HEK293 (cell line): Measurements from ENCODE around the gene HP1BP3.

ENCODE experiments used
- CTCF ChIA-PET: fragments of 350-600 bp; formaldehyde crosslinking; extraction: SDS; loops from one replicate; lab custom pipeline; 2021; ENCODE audit warnings: antibody characterized with exemption; lab: Yijun Ruan, JAX
- POLR2A ChIA-PET: fragments of 300-600 bp; formaldehyde crosslinking; extraction: SDS; loops from one replicate; lab custom pipeline; 2020; ENCODE audit warnings: antibody characterized with exemption, inconsistent platforms; lab: Yijun Ruan, JAX
- H3K27ac ChIP-seq: fragments of 200-500 bp; sonication (Bioruptor generic); 2 replicates; pipeline ENCODE4 v1.5.1; 2014; ENCODE audit warnings: low read depth, low read length, control low read depth, inconsistent platforms; ENCODE audit errors: extremely low read depth
- H3K36me3 ChIP-seq, 2 experiments: fragments of 200-500 bp in 1 of 2; sonication (Bioruptor generic) in 1 of 2; 1 replicate in 1 of 2; 2 replicates in 1 of 2; pipeline ENCODE4 v1.5.1; 2014 to 2017; ENCODE audit warnings: inconsistent platforms in 2 of 2, low read length in 2 of 2; ENCODE audit not compliant: control insufficient read depth in 2 of 2, insufficient read depth in 1 of 2
- H3K4me1 ChIP-seq: fragments of 200-500 bp; sonication (Bioruptor generic); 2 replicates; pipeline ENCODE4 v1.5.1; 2014; ENCODE audit warnings: mild to moderate bottlenecking, low read length, inconsistent platforms; ENCODE audit not compliant: control insufficient read depth, insufficient read depth
- H3K4me3 ChIP-seq: 2 replicates; pipeline ENCODE4 v1.5.1; 2011; ENCODE audit warnings: low read depth, mild to moderate bottlenecking, control low read depth, low read length, moderate library complexity
- H3K9me3 ChIP-seq: fragments of 200-500 bp; sonication (Bioruptor generic); 2 replicates; pipeline ENCODE4 v1.5.1; 2014; ENCODE audit warnings: low read depth, low read length, inconsistent platforms; ENCODE audit not compliant: control insufficient read depth, insufficient read depth
- GLIS1 ChIP-seq: fragments of 450-650 bp; formaldehyde crosslinking; IDR thresholded peaks from 2 replicates; pipeline ENCODE4 v1.5.1; 2016; ENCODE audit warnings: missing biosample characterization, missing genetic modification characterization
- KLF1 ChIP-seq: fragments of 450-650 bp; formaldehyde crosslinking; IDR thresholded peaks from 2 replicates; pipeline ENCODE4 v1.5.1; 2016; ENCODE audit warnings: missing biosample characterization, missing genetic modification characterization
- KLF10 ChIP-seq: fragments of 450-650 bp; IDR thresholded peaks from 2 replicates; pipeline ENCODE4 v1.5.1; 2018; ENCODE audit warnings: missing biosample characterization, mild to moderate bottlenecking, missing genetic modification characterization
- KLF16 ChIP-seq: fragments of 450-650 bp; formaldehyde crosslinking; IDR thresholded peaks from 2 replicates; pipeline ENCODE4 v1.5.1; 2017; ENCODE audit warnings: missing biosample characterization, missing genetic modification characterization
- KLF7 ChIP-seq: fragments of 450-650 bp; formaldehyde crosslinking; IDR thresholded peaks from 2 replicates; pipeline ENCODE4 v1.5.1; 2016; ENCODE audit warnings: missing biosample characterization, missing genetic modification characterization, borderline replicate concordance
- OVOL3 ChIP-seq: fragments of 450-650 bp; formaldehyde crosslinking; IDR thresholded peaks from 2 replicates; pipeline ENCODE4 v1.5.1; 2016; ENCODE audit warnings: missing biosample characterization, missing genetic modification characterization
- RBAK ChIP-seq: fragments of 450-650 bp; formaldehyde crosslinking; IDR thresholded peaks from 2 replicates; pipeline ENCODE4 v1.5.1; 2016; ENCODE audit warnings: missing biosample characterization, missing genetic modification characterization
- YY1 ChIP-seq: fragments of 450-650 bp; formaldehyde crosslinking; IDR thresholded peaks from 2 replicates; pipeline ENCODE4 v1.5.1; 2018; ENCODE audit warnings: missing biosample characterization, missing genetic modification characterization
- ZEB2 ChIP-seq: fragments of 450-650 bp; formaldehyde crosslinking; IDR thresholded peaks from 2 replicates; pipeline ENCODE4 v1.5.1; 2016; ENCODE audit warnings: missing biosample characterization, missing genetic modification characterization
- ZNF169 ChIP-seq: fragments of 450-650 bp; formaldehyde crosslinking; IDR thresholded peaks from 2 replicates; pipeline ENCODE4 v1.5.1; 2016; ENCODE audit warnings: missing biosample characterization, missing genetic modification characterization
- ZNF184 ChIP-seq: fragments of 450-650 bp; IDR thresholded peaks from 2 replicates; pipeline ENCODE4 v1.5.1; 2018; ENCODE audit warnings: missing biosample characterization, mild to moderate bottlenecking, missing genetic modification characterization
- ZNF239 ChIP-seq: fragments of 450-650 bp; formaldehyde crosslinking; IDR thresholded peaks from 2 replicates; pipeline ENCODE4 v1.5.1; 2016; ENCODE audit warnings: missing biosample characterization, missing genetic modification characterization
- ZNF24 ChIP-seq: fragments of 450-650 bp; formaldehyde crosslinking; IDR thresholded peaks from 2 replicates; pipeline ENCODE4 v1.5.1; 2016; ENCODE audit warnings: missing biosample characterization, missing genetic modification characterization
- ZNF600 ChIP-seq: fragments of 450-650 bp; formaldehyde crosslinking; IDR thresholded peaks from 2 replicates; pipeline ENCODE4 v1.5.1; 2016; ENCODE audit warnings: missing biosample characterization, missing genetic modification characterization
- ZNF623 ChIP-seq: fragments of 450-650 bp; formaldehyde crosslinking; IDR thresholded peaks from 2 replicates; pipeline ENCODE4 v1.5.1; 2016; ENCODE audit warnings: missing biosample characterization, missing genetic modification characterization
- ZNF707 ChIP-seq: fragments of 450-650 bp; formaldehyde crosslinking; IDR thresholded peaks from 2 replicates; pipeline ENCODE4 v1.5.1; 2016; ENCODE audit warnings: missing biosample characterization, missing genetic modification characterization
- ZNF747 ChIP-seq: fragments of 450-650 bp; formaldehyde crosslinking; IDR thresholded peaks from 2 replicates; pipeline ENCODE4 v1.5.1; 2016; ENCODE audit warnings: missing biosample characterization, missing genetic modification characterization
- TF ChIP-seq, protein P1 (sequence below): fragments of 450-650 bp; formaldehyde crosslinking; optimal IDR thresholded peaks from 2 replicates; pipeline ENCODE3; 2016; ENCODE audit warnings: missing biosample characterization, mild to moderate bottlenecking, missing genetic modification characterization
- TF ChIP-seq, protein P2 (sequence below): fragments of 450-650 bp; formaldehyde crosslinking; IDR thresholded peaks from 2 replicates; pipeline ENCODE4 v1.5.0; 2017; ENCODE audit warnings: missing biosample characterization, missing genetic modification characterization, borderline replicate concordance
- TF ChIP-seq, protein P3 (sequence below): fragments of 450-650 bp; formaldehyde crosslinking; IDR thresholded peaks from 2 replicates; pipeline ENCODE4 v1.5.1; 2017; ENCODE audit warnings: missing biosample characterization, missing genetic modification characterization
- TF ChIP-seq, protein P4 (sequence below): fragments of 450-650 bp; formaldehyde crosslinking; IDR thresholded peaks from 2 replicates; pipeline ENCODE4 v1.5.1; 2016; ENCODE audit warnings: missing biosample characterization, missing genetic modification characterization
- TF ChIP-seq, protein P5 (sequence below): fragments of 450-650 bp; formaldehyde crosslinking; IDR thresholded peaks from 2 replicates; pipeline ENCODE4 v1.5.1; 2017; ENCODE audit warnings: missing biosample characterization, missing genetic modification characterization

The HP1BP3 gene

DNA sequence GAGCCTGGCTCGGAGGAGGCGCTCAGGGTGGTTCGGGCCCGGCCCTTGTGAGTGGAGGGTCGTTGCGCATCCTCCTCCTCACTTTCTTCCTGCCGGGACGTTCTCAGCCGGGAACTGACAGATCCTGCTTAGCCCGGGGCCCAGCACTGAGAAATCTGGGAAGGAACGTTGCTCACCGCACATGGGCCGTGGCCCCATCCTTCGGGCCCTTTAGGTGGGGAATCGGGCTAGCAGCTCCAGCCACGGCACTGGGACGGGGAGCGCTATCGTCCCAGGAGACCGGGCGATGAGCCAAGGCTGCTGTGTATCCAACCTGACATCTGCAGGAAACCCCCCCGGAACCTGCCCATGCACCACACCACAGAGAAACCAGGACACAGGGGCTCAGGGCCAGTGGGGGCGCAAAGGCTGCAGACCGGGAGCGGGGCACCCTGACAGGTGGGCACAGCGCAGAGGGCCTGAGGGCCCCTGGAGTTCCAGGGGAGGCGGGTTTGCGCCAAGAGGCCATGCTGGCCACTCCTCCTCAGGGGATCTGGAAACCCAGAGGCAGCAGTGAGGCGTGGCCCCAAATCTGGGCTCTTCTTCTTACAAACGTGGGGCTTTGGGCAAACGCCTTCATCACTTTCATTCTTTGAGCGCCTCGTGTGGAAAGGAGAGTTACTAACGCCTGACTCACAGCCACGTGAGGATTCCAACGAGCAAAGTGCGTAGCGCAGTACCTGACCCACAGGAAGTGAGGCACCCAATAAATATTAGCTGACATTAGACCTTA, 54.3 kb downstream of the HP1BP3 start, which contains the start of gene SH2D5 (continued):
- TF ChIP-seq ZNF747 (tag by site-specific recombination) (no peak), ZNF623 (tag by site-specific recombination) (0 out of 2 replicates have a peak, but pooled peaks have one; percentile 0), ZNF169 (tag by site-specific recombination) (no peak), KLF7 (no peak)
- TF ChIP-seq, protein P1, sequence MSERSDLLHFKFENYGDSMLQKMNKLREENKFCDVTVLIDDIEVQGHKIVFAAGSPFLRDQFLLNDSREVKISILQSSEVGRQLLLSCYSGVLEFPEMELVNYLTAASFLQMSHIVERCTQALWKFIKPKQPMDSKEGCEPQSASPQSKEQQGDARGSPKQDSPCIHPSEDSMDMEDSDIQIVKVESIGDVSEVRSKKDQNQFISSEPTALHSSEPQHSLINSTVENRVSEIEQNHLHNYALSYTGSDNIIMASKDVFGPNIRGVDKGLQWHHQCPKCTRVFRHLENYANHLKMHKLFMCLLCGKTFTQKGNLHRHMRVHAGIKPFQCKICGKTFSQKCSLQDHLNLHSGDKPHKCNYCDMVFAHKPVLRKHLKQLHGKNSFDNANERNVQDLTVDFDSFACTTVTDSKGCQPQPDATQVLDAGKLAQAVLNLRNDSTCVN = peak; percentile 35
- TF ChIP-seq, protein P2, sequence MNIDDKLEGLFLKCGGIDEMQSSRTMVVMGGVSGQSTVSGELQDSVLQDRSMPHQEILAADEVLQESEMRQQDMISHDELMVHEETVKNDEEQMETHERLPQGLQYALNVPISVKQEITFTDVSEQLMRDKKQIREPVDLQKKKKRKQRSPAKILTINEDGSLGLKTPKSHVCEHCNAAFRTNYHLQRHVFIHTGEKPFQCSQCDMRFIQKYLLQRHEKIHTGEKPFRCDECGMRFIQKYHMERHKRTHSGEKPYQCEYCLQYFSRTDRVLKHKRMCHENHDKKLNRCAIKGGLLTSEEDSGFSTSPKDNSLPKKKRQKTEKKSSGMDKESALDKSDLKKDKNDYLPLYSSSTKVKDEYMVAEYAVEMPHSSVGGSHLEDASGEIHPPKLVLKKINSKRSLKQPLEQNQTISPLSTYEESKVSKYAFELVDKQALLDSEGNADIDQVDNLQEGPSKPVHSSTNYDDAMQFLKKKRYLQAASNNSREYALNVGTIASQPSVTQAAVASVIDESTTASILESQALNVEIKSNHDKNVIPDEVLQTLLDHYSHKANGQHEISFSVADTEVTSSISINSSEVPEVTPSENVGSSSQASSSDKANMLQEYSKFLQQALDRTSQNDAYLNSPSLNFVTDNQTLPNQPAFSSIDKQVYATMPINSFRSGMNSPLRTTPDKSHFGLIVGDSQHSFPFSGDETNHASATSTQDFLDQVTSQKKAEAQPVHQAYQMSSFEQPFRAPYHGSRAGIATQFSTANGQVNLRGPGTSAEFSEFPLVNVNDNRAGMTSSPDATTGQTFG = no peak
- TF ChIP-seq, all 188 proteins: peak for 47

DNA sequence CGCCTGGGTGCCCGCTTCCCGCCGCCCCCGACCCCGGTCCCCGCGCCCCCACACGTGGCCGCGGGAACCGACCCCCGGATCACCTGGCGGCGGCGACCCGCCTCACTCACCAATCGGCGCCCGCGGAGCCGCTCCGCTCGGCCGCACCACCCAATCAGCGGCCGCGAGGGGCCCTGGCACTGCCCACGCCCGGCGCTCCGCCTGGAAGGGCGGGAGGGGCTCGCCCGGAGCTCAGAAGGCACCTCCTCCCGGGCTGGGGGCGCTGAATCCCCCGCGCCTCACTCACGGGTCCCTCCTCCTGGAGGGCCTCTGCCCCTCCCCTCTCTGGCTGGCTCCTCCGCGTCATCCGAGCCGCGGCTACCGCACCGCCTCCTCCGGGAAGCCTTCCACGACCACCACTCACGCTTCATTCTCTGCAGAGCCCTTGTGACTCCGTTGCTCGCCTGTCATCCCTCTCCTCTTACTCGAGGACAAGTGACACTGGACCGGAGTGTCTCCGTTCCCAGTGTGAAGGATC, 55.0 kb downstream of the HP1BP3 start:
- Histone ChIP-seq H3K27ac (no peak overlapping the region; the same call in 1 of the 2 replicates), H3K9me3 (no peaks in the 10 kb centered on the region), H3K4me3 (peak overlapping the region; percentile 44), H3K4me1 (peaks cover 8% of the 10 kb centered on the region), H3K36me3 (peaks cover 0 to 3% of the 10 kb centered on the region in 2 experiments; a peak in 1 of 3 replicates)
- CTCF ChIA-PET = interaction anchor here (0.7 to 1.1 kb wide), 2 partner anchors 38 to 1231 kb away, joined by 3 read pairs; no protein-coding TSS in a partner anchor
- POLR2A ChIA-PET = interaction anchor here (1.8 to 2.1 kb wide), 2 partner anchors 14 to 54 kb away, joined by 4 to 8 read pairs; partner anchors contain the start of genes HP1BP3 and KIF17
- no peak for TF ChIP-seq ZNF600 (tag by site-specific recombination)
- TF ChIP-seq, protein P3, sequence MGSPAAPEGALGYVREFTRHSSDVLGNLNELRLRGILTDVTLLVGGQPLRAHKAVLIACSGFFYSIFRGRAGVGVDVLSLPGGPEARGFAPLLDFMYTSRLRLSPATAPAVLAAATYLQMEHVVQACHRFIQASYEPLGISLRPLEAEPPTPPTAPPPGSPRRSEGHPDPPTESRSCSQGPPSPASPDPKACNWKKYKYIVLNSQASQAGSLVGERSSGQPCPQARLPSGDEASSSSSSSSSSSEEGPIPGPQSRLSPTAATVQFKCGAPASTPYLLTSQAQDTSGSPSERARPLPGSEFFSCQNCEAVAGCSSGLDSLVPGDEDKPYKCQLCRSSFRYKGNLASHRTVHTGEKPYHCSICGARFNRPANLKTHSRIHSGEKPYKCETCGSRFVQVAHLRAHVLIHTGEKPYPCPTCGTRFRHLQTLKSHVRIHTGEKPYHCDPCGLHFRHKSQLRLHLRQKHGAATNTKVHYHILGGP (tag by site-specific recombination) = no peak
- TF ChIP-seq YY1 (tag by site-specific recombination) = no peak
- TF ChIP-seq KLF10 (tag by site-specific recombination) = peak; percentile 46; the same call in 1 of the 2 replicates
- 0 out of 2 replicates have a peak, but pooled peaks have one; percentile 12 for TF ChIP-seq KLF1 (tag by site-specific recombination)
- peak; percentile 99 for TF ChIP-seq ZNF239 (tag by site-specific recombination)
- TF ChIP-seq, protein P1 = peak; percentile 73
- TF ChIP-seq ZEB2 (tag by site-specific recombination) = peak; percentile 71
- TF ChIP-seq OVOL3 (tag by site-specific recombination) = no peak
- peak; percentile 86 for TF ChIP-seq ZNF24 (tag by site-specific recombination)
- TF ChIP-seq, protein P4, sequence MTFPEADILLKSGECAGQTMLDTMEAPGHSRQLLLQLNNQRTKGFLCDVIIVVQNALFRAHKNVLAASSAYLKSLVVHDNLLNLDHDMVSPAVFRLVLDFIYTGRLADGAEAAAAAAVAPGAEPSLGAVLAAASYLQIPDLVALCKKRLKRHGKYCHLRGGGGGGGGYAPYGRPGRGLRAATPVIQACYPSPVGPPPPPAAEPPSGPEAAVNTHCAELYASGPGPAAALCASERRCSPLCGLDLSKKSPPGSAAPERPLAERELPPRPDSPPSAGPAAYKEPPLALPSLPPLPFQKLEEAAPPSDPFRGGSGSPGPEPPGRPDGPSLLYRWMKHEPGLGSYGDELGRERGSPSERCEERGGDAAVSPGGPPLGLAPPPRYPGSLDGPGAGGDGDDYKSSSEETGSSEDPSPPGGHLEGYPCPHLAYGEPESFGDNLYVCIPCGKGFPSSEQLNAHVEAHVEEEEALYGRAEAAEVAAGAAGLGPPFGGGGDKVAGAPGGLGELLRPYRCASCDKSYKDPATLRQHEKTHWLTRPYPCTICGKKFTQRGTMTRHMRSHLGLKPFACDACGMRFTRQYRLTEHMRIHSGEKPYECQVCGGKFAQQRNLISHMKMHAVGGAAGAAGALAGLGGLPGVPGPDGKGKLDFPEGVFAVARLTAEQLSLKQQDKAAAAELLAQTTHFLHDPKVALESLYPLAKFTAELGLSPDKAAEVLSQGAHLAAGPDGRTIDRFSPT (tag by site-specific recombination) = peak; percentile 64
- TF ChIP-seq RBAK (tag by site-specific recombination) = no peak
- TF ChIP-seq KLF16 = peak; percentile 74; the same call in 1 of the 2 replicates
- TF ChIP-seq, protein P5, sequence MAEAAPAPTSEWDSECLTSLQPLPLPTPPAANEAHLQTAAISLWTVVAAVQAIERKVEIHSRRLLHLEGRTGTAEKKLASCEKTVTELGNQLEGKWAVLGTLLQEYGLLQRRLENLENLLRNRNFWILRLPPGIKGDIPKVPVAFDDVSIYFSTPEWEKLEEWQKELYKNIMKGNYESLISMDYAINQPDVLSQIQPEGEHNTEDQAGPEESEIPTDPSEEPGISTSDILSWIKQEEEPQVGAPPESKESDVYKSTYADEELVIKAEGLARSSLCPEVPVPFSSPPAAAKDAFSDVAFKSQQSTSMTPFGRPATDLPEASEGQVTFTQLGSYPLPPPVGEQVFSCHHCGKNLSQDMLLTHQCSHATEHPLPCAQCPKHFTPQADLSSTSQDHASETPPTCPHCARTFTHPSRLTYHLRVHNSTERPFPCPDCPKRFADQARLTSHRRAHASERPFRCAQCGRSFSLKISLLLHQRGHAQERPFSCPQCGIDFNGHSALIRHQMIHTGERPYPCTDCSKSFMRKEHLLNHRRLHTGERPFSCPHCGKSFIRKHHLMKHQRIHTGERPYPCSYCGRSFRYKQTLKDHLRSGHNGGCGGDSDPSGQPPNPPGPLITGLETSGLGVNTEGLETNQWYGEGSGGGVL (tag by site-specific recombination) = peak; percentile 40
- TF ChIP-seq ZNF707 (tag by site-specific recombination) = no peak
- peak; percentile 47; the same call in 1 of the 2 replicates for TF ChIP-seq GLIS1 (tag by site-specific recombination)
- TF ChIP-seq ZNF184 (tag by site-specific recombination) = no peak; the same call in 1 of the 2 replicates
